ENCODE measurements around the gene BCKDHA.

DNA sequence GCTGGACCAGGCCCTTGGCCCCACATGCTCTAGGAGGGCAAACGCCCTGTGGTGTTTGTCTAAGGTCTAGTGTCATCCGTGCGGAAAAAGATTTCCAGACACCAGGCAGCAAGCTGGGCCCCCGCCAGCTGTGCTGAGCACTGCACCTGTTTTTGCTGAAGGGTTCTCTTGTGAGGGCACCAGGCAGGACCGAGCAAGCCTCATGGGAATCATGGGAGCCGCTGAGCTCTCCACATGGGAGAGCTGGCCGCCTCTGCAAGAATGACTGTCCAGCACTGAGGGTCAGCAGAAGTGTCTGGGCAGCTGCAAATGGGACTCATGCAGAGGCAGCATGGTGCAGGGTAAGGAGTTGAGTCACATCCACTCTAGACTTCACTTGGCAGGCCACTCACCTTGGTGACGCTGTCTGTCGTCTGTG, 17.5 kb downstream of the BCKDHA start:
- no peak for TF ChIP-seq EZH2 (IDR thresholded peaks at IDR 0.05; ENCODE audit: low read length, missing control alignments)
- TF ChIP-seq, protein P1, sequence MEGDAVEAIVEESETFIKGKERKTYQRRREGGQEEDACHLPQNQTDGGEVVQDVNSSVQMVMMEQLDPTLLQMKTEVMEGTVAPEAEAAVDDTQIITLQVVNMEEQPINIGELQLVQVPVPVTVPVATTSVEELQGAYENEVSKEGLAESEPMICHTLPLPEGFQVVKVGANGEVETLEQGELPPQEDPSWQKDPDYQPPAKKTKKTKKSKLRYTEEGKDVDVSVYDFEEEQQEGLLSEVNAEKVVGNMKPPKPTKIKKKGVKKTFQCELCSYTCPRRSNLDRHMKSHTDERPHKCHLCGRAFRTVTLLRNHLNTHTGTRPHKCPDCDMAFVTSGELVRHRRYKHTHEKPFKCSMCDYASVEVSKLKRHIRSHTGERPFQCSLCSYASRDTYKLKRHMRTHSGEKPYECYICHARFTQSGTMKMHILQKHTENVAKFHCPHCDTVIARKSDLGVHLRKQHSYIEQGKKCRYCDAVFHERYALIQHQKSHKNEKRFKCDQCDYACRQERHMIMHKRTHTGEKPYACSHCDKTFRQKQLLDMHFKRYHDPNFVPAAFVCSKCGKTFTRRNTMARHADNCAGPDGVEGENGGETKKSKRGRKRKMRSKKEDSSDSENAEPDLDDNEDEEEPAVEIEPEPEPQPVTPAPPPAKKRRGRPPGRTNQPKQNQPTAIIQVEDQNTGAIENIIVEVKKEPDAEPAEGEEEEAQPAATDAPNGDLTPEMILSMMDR (conservative IDR thresholded peaks at IDR 0.05 in 1 of 2, IDR thresholded peaks at IDR 0.05 in 1 of 2; ENCODE audit: low read depth in 1 of 2, low read length in 2 of 2): no peak
